WTC11 (cell line): Measurements from ENCODE around the gene SIPA1L3.

Source experiments
- CREM ChIP-seq: sonication (generic); formaldehyde crosslinking; IDR thresholded peaks from 2 replicates; pipeline ENCODE4 v1.8.1; 2022; ENCODE audit warnings: mild to moderate bottlenecking, missing genetic modification reagents, moderate library complexity
- CTCF ChIP-seq: fragments of 200-600 bp; IDR thresholded peaks from 2 replicates; pipeline ENCODE4 v1.8.0; 2022; ENCODE audit warnings: antibody characterized with exemption
- FOXJ3 ChIP-seq: sonication (generic); formaldehyde crosslinking; IDR thresholded peaks from 2 replicates; pipeline ENCODE4 v1.9.0; 2021; ENCODE audit warnings: missing genetic modification reagents, mild to moderate bottlenecking, borderline replicate concordance
- JAZF1 ChIP-seq: fragments of 250-450 bp; sonication (Bioruptor Pico); IDR thresholded peaks from 2 replicates; pipeline ENCODE4 v1.9.0; 2021; ENCODE audit warnings: moderate library complexity, mild to moderate bottlenecking, inconsistent platforms

DNA sequence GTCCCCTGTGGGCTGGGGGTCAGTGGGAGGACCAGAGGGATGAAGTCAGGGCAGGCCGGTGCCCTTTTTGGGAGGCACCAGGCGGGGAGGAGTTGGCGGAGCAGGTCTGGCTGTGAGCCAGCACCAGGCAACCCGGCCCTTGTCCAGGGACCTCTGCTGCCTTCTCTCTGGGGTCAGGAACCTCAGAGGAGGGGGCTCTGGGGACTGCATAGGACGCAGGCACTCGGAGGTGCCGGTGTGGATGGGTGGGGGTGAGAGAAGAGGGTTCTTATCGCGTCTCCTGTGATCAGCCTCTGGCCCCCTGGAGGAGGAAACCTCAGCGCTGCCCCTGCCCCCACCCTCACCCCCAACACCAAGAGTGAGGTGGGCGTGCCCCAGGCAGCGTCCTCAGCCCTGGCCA is 300.5 kb downstream of the SIPA1L3 start:
- TF ChIP-seq CREM (CRISPR knock-in tag) (no peak), CTCF (no peak), FOXJ3 (CRISPR knock-in tag) (no peak), JAZF1 (CRISPR knock-in tag) (no peak)
